ENCODE results near the gene MRM2.
"Not testable (repeated sequence)": the region's sequence is repeated elsewhere in the genome, so short reads cannot be mapped to it uniquely, and the experiment has no call there.

MRM2 gene

GRCh38 chr7:2269089-2269990 lies 27.3 kb upstream of the MRM2 start:
- not testable (repeated sequence) for DNase-seq

- no peak for DNase-seq
Observed at GRCh38 chr7:2266911-2267310, 24.9 kb upstream of the MRM2 start.

- no peak for DNase-seq
Observed at GRCh38 chr7:2264158-2264557, 22.2 kb upstream of the MRM2 start.

GRCh38 chr7:2263176-2263575 lies 21.2 kb upstream of the MRM2 start:
- no peak for DNase-seq

- DNase-seq: peak in 3 of 58 donors; percentile 10 to 43 (median 28)
Observed at GRCh38 chr7:2261611-2262010, 19.6 kb upstream of the MRM2 start.

GRCh38 chr7:2260820-2261219 lies 18.8 kb upstream of the MRM2 start:
- DNase-seq: no peak

- DNase-seq: no peak
Observed at GRCh38 chr7:2259480-2259879, 17.5 kb upstream of the MRM2 start.

GRCh38 chr7:2258661-2259365 lies 16.8 kb upstream of the MRM2 start:
- DNase-seq: no peak

GRCh38 chr7:2257651-2258050 lies 15.6 kb upstream of the MRM2 start:
- no peak for DNase-seq

- DNase-seq: no peak
Observed at GRCh38 chr7:2257046-2257551, 15.1 kb upstream of the MRM2 start.

GRCh38 chr7:2256306-2257045 lies 14.5 kb upstream of the MRM2 start:
- DNase-seq: no peak

GRCh38 chr7:2255145-2256139 lies 13.4 kb upstream of the MRM2 start:
- no peak for DNase-seq

GRCh38 chr7:2254429-2255144 lies 12.6 kb upstream of the MRM2 start:
- DNase-seq: no peak

GRCh38 chr7:2253525-2254244 lies 11.7 kb upstream of the MRM2 start:
- no peak for DNase-seq

- no peak for DNase-seq
Observed at GRCh38 chr7:2253021-2253420, 11.0 kb upstream of the MRM2 start.

- DNase-seq: peak in 4 of 58 donors; percentile 10 to 30 (median 20)
Observed at GRCh38 chr7:2251841-2252771, 10.1 kb upstream of the MRM2 start.

- DNase-seq: no peak
Observed at GRCh38 chr7:2251381-2251780, 9.4 kb upstream of the MRM2 start.
